Right cardiac atrium (tissue), 5 donors: ENCODE results near the gene FITM2. TPM values are rescaled to one million over a fixed set of nuclear protein-coding genes. Genes with fewer than 3 reads are reported as not detected.

Experiments
- ATAC-seq, 2 donors: fragments of 200-7000 bp; cut with Tn5 transposase; one replicate each; pipeline versions ENCODE4 v1.8.0 to v1.9.1; 2020; ENCODE audit warnings: moderate library complexity in 2 of 2, mild to moderate bottlenecking in 1 of 2
- DNase-seq, 3 donors: peaks; one replicate each; pipeline ENCODE4 v3.0.0-alpha.2; 2020
- H3K27ac ChIP-seq: one replicate; pipeline ENCODE4 v1.5.1; 2013; ENCODE audit warnings: mild to moderate bottlenecking, low read length, control low read depth, moderate library complexity
- H3K27me3 ChIP-seq: one replicate; pipeline ENCODE4 v1.6.1; 2013; ENCODE audit not compliant: control insufficient read depth, insufficient read depth
- H3K4me1 ChIP-seq: one replicate; pipeline ENCODE4 v1.6.1; 2013; ENCODE audit warnings: low read length; ENCODE audit not compliant: control insufficient read depth, insufficient read depth
- H3K4me3 ChIP-seq: one replicate; pipeline ENCODE4 v1.5.1; 2013; ENCODE audit warnings: low read length, control low read depth
- H3K9me3 ChIP-seq: one replicate; pipeline ENCODE4 v1.6.1; 2013; ENCODE audit warnings: low read length; ENCODE audit not compliant: control insufficient read depth
- WGBS: extraction: QIAGEN DNeasy Blood & Tissue Kit; methylation state at CpG from one replicate; pipeline ENCODE4 v1.1.7; 2013; 5-methylcytosine and 5-hydroxymethylcytosine counted together
- intact Hi-C, 4 donors: fragments of 100-400 bp; cut with DNase I; formaldehyde crosslinking; loops; one replicate each; pipeline versions ENCODE4 v1.11.0 to v1.14.0; 2022 to 2023
- polyA plus RNA-seq: library from polyadenylated mRNA; stranded (reverse); fragments of 200-250 nt; gene quantifications from one replicate; pipeline ENCODE4 v1.2.3, GENCODE V29; 2013
- total RNA-seq, 4 donors: library from RNA; stranded (reverse); fragmentation: NEBNext Ultra II Directional; extraction: Animal tissue kit (Norgen Biotek cat#: 25700); gene quantifications; one replicate each; pipeline ENCODE4 v1.2.1, GENCODE V29; 2021
- donor health status: healthy with polysubstance abuse.
- donor health status: DM: no; HTN: yes; CAD: no.
- donor health status: DM: no; HTN: no; CAD: no.
- donor health status: DM: no; HTN: yes; CAD: no; lungs with severe emphysema.
- donor health status: DM: yes; HTN: yes; CAD: no.

FITM2 gene
- total and polyA plus RNA-seq, 5 donors: 57.1 to 150 (median 143) TPM

GRCh38 chr20:44253528-44253927, 57.5 kb downstream of the FITM2 start:
- no peak overlapping the region for H3K27ac ChIP-seq
- WGBS: 64% methylated on average over 3 of the region's 3 CpGs
- no peaks in the 10 kb centered on the region for H3K4me1 ChIP-seq
- no peak overlapping the region for H3K4me3 ChIP-seq
- H3K27me3 ChIP-seq: no peaks in the 10 kb centered on the region
- H3K9me3 ChIP-seq: no peaks in the 10 kb centered on the region
- no peak for DNase-seq
- intact Hi-C loops: no loop called here
- ATAC-seq: no peak

Other genes with a start within 250 kb of the FITM2 start
- 100 to 1,000 TPM in 3 of 4 donors, 10 to 100 TPM in 1; 99.0 to 117 (median 107) TPM for gene JPH2, start 124.0 kb downstream of the FITM2 start, total RNA-seq
- 78.2 TPM for gene JPH2, start 124.0 kb downstream of the FITM2 start, polyA plus RNA-seq
- gene OSER1, start 100.4 kb downstream of the FITM2 start, total RNA-seq: 10 to 100 TPM; 22.6 to 44.5 (median 36.1) TPM
- 27.4 TPM for gene OSER1, start 100.4 kb downstream of the FITM2 start, polyA plus RNA-seq
- 1 to 10 TPM in 1 of 4 donors, under 1 TPM in 3; 0.17 to 2.8 (median 0.55) TPM for gene GDAP1L1, start 63.9 kb downstream of the FITM2 start, total RNA-seq
- gene GDAP1L1, start 63.9 kb downstream of the FITM2 start, polyA plus RNA-seq: 1.4 TPM
- gene R3HDML, start 25.8 kb upstream of the FITM2 start, total RNA-seq: not detected
- not detected for gene R3HDML, start 25.8 kb upstream of the FITM2 start, polyA plus RNA-seq
- gene HNF4A, start 44.5 kb upstream of the FITM2 start, total RNA-seq: under 1 TPM in 1 of 4 donors, not detected in 3; 0.08 TPM
- gene HNF4A, start 44.5 kb upstream of the FITM2 start, polyA plus RNA-seq: 0.07 TPM
- gene TTPAL, start 164.7 kb upstream of the FITM2 start, total RNA-seq: 1 to 10 TPM; 6.3 to 7.1 (median 6.7) TPM
- 3.1 TPM for gene TTPAL, start 164.7 kb upstream of the FITM2 start, polyA plus RNA-seq
- 100 to 1,000 TPM; 101 to 118 (median 105) TPM for gene SERINC3, start 210.9 kb upstream of the FITM2 start, total RNA-seq
- gene SERINC3, start 210.9 kb upstream of the FITM2 start, polyA plus RNA-seq: 47.8 TPM